Renal cortical epithelial cell (primary cell): ENCODE measurements around the gene SYNC. TPM values are rescaled to one million over a fixed set of nuclear protein-coding genes. Genes with fewer than 3 reads are reported as not detected.

ENCODE experiments used
- DNase-seq: peaks from one replicate; pipeline ENCODE4 v3.0.0-alpha.2; 2011; ENCODE audit warnings: low read depth
- total RNA-seq: library from RNA; depleted of rRNA; stranded (reverse); fragments of >200 nt; gene quantifications from 2 replicates; pipeline ENCODE4 v1.2.3, GENCODE V29; 2014

The SYNC gene
- 53.7 and 68.7 TPM in 2 replicates for total RNA-seq

DNA sequence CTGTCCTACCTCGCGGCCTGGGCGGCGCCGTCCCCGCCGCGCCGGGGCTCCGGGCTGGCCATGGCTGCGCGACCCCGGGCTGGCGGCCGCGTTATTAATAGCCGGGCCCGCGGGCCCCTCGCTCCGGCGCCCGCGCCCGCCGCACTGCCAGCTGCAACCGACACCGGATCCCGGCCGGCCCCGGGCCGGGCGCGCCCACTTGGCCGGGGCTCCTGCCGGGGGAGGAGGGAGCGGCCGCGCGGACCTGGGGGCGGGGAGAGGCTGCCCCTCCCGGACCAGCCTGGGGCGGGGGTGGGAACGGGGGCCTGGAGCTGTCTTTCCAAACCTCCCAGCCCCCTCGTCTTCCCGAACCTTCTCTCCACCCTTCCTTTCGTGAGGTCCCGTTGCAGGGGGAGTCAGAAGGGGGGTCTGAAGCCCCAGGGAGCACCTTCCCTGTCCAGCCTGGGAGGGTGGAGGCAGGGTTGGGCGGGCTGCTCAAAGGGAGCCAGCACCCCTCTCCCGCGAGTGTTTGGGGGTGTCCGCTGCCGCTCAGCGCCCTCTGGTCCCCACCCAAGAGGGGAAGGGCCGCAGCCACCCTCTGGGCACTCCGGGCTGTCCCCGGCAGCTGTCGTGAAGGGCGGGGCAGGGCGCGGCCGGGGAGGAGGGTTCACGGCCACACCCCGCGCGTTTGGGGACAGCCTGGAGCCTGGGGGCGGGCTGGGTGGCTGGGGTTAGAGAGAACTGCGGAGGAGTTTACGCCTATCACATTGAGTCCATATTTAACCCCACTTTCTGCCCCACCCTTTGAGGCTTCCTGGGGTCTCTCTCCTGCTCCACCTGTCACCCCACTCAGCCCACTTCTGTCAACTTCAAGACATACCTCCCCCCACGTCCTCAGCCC lies at the start of gene SYNC:
SYNC (minus strand) TSS at position 172 of the 880 bp plus-strand sequence; CDS start at position 62, 110 bp downstream.
- no peak for DNase-seq

DNA sequence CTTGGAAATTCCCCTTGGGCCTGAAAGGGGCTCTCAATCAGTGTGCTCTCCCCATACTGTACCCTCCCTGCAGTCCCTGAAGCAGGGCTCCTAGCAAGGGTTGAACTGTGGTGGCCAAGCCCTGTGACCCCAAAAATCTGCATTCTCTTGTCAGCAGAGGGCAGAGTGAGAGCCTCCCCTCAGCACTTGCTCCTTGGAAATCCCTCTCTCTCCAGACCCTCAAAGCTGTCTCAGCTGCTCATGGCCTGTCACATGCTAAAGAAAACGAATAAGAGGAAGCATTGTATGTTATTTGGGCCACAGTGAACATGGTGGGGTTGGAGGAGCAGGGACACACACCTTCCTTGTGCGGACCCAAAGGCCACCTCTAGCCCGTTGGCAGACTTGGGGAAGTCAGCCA lies 47.2 kb upstream of the SYNC start:
- DNase-seq: no peak

DNA sequence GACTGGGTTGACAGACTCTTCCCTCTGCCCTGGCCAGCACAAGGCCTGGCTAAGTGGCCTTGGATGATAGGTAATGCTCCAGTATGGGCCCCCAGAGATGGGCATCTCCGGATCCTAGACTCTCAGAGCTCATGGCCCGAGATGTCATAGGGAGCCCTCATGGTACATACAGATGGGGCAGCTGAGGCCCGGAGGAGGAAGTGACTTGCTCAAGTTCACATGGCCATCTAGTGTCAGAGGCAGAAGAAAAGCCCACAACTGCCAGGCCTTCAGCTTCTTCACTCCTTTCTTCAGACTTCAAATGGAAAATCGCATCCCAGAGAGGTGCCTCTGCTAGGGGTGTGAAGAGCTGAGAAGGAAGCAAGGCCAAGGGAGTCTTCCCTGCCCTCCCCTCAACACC lies 46.8 kb upstream of the SYNC start:
- no peak for DNase-seq

DNA sequence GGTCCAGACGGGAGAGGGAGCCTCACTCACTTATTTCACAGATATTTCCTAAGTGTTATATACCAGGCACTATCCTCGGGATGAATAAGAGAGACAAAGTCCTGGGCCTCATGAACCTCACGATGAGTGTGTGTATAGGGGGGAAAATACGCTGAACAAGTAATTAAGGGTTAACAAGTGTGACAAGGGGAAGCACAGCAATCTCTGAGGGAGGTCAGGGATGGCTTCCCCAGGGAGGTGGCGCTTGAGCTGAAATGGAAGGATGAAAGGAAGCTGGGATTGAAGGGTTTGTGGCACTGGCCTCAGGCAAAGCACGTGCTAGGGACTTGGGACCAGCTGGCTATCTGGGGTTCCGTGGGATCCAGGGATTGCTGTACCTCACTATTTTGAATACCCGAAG lies 46.4 kb upstream of the SYNC start:
- DNase-seq: no peak

DNA sequence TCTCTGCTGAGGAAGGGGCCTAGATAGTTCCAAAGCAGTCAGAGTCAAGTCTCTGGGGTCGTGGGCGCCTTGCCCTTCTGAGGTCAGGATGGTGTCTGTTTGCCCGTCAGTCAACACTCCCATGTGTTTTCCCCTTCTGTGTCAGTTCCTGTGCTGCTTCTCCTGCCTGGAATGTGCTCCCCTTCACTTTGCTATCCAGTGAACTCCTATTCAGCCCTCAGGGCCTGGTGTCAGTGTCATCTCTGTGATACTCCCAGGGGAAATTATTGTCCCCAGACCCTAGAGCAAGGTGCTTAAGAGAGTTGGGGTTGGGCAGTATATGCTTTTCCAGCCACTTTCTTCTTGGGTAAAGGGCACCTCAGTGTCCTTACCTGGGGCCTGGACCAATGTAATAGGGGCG lies 45.8 kb upstream of the SYNC start:
- no peak for DNase-seq

DNA sequence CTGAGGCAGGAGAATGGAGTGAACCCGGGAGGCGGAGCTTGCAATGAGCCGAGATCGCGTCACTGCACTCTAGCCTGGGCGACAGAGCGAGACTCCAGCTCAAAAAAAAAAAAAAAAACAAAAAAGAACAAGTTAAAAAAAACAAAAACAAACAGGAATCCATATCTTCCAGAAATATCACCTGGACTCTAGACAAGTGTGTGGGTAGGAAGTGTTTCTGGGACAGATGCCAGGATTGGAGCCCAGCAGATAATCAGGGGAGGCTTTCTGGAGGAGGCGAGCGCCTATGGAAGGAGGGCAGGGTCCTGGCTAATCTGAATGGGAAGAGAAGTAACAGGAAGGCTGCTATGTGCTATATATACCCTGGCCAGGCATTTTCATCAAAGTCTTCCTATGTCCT lies 43.6 kb upstream of the SYNC start:
- no peak for DNase-seq

DNA sequence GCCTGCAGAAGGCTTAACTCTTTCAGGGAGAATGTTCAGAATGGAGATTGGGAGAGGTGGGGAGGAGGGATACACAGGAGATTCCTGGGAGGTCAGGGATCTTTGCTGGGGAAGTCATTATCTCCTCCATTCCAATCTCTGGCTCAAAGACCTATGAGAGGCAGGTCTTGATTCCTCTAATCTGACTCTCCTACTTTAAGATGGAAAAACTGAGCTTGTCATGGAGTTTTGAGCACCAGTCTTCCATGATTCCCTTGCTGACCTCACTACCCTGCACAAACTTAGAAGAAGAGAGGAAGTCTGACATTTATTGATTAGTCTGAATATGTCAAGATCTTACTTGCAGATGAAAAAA lies 41.5 kb upstream of the SYNC start:
- DNase-seq: peak; percentile 36

DNA sequence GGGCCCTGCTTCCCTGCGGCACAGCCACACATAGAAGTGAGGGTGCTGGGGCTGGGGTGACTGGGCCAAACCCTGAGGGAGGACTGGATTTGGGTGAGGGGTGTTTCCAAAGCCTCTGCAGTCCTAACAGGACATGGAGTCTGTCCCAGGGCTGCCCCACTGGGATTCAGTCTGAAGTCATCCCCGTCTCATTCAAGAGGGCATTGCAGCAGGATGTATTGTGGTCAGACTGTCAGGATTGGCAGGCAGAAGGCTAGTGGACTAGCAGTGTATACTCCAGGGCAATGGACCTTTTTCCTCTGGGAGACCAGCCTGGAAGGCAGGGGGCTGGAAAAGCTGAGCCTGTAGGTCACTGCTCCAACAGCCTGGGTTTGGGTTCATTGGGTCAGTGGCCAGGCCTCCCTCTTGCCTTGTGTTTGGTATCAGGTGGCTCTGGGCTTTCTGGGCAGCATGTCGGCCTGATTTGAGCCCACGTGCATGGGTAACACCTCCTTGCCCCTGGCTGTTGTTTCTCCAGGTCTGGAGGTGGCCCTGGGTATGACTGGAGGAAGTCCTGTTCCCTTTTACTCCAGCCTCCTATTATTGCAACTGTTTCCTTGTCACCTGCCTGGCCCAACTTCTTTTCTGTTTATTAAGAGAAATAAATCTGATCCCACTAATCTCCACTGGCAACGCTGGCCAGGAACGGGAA lies 41.0 kb upstream of the SYNC start:
- DNase-seq: peak; percentile 40

DNA sequence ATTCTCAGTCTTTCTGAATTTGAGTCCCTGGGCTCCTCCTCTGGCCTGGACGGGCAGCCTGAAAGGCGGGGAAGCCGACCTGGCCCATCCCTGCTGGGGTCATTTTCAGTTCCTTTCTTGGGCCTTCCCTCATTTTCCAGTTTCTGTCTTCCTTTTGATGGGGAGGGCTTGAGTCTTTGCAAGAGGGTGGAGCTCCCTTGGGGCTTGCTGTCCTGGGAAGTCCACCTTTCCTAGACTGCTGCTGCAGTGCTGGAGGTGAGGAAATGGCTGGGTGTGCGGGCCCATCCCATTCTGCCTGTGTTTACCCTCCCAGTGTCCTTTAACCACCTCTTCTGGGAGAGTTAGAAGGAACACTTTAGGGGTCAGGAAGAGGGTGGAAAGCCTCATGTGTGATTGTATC lies 40.4 kb upstream of the SYNC start:
- DNase-seq: no peak

DNA sequence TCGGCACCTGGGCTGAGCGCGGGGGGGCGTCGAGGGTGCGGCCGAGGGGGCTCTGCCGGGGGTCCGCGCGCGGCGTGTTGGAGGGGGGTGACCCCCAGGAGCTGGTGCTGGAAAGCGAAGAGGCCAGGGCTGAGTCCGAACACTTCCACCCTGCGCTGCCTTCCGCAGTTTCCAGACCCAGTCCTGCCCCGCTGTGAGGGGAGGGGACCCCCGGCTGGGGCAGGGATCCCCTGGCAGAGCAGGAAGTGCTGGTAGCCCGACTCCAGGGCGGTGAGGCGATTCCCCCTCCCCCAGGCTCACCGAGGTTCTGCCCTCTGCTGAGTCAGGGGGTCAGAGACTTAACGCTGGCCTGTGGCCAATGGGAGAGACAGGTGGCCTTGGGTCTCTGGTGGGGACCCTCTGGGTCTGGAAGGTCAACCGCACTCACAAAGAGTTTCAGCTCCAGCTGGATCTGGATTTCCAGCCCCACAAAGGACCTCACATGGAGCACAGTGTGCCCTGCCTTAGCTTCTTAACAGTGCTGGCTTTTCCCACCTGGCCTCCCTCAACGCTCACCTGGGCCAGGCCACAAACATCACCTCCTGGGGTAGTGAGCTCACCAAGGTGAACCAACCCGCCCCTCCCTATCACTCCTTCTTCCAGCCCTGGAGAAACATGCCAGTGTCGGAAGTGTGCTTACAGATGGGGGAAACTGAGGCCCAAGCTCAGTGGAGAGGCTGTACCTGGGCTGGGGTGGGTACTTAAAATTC lies 39.8 kb upstream of the SYNC start:
- DNase-seq: no peak

DNA sequence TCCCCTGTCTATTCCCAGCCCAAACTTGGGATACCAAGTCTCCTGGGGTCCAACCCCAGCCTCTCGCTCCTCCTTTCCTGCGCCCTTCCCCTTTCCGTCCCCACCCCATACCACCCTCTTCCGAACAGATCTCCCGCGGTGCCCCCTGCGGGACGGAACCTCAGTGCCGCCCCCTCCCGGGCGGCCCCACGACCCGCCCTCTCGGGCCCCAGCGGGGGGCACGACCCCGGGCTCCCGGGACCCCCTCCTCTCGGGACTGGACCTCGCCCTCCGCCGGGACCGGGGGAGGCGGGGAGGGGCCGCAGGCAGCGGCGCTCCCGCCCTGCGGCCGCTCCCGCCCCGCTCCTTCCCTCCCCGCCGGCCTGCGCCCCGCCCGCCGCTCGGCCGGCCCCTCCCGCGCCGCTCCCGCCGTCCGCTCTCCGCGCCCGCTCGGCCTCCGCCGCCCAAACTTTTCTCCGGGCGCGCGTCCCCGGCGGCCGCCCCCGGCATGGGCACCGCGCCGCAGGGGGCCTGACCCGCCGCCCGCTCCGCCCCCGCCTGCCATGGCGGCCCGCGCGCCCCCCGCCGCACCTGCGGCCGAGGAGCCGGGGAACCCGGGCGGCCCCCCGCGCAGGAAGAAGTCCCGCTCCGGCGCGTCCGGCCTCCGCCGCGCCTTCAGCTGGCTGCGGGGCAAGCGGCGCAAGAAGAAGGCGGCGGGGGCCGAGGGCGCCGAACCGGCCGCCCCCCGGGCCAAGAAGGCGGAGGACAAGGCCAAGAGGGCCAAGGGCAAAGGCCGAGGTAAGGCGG lies 39.0 kb upstream of the SYNC start:
- no peak for DNase-seq

DNA sequence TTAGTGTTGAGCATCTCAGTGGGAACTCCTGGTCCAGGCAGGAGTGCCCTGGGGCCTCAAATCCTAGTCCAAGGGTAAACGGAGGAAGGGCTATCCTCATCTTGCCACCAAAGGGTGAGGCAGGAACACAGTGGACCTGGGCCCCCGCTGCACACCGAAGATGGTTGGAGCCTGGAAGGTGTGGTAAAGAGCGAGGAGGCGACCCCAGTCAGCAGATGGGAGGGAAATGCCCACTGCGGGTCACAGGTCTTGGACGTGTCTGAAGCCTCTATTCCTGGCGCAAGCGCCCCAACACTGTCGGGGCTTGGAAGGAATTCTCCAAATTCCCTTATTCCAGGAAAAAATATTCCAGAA lies 38.5 kb upstream of the SYNC start:
- no peak for DNase-seq

DNA sequence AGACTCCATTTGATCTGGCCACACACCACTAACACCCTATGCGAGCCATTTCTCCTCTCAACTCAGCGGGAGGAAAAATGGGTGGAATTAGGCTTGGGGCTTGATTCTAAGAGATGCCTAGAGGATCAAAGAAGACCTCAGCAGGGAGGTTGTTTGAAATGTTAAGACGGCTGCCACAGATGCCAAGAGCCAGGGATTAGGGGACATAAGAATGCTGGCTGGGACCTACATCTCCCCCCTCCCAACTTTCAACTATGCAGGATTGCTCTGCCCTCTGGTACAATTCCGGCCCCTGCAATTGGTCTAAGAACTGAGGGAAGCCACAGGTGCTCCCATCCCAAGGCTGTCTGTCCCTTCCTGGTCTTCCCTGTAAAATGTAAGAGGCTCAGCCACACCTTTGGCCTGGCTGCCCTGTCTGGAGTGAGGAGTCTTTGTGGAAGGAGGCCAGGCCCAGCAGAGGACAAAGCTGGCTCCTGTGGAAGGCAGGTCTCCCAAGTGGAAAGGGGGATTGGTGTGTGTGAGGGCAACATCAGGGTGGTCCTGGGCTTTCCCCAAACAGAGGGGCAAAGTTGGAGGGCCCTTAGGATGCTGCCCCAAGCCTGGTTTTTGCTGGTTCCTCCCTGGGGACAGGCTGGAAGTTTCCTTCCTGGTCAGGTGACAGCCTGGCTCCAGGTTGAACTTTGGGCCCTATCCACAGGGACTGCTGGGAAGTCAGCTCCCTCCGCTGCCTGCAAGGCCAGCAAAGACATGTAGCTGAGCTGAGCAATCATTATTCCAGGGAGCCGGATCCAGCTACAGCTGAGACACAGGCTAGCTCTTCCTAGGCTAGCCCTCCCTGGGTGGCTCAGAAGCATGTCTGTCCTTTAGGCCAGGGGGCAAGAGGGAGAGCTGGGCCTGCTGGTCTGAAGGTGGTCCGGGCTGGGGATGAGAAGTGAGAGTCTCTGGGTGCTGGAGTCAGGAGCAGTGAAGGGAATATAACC lies 34.5 kb upstream of the SYNC start:
- no peak for DNase-seq

DNA sequence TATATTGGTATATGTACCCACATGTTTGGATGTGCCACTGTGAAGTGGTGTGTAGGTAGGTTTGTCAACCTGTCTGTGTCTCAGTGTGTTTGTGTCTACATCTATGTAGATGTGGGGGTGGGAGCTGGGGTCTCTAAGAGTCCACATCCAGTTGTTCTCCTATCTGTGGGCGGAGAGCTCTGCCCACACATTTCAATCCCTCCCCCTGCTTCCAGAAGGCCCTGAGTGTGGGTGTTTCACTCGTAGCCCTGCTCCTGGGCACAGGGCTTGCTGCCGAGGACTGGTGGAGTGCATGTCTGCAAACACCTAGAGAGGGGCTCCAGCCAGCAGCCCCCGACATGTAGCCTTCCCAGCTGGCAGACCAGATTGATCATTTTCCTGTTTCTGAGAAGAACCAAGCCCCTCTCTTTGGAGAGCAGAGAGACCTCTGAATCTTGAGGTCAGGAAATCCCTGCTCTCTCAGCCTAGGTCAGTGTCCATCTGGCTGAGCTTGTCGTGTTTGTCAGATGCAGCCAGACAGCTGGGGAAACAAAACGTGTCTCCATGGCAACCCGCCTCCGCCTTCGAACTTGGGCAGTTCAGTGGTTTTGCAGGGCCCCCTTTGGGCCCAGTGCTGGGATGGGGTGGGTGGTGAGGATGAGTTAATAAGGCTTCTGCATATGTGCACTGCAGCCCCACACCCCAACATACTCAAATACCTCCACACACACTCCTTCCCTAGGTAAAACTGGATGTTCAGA lies 31.2 kb upstream of the SYNC start:
- no peak for DNase-seq

DNA sequence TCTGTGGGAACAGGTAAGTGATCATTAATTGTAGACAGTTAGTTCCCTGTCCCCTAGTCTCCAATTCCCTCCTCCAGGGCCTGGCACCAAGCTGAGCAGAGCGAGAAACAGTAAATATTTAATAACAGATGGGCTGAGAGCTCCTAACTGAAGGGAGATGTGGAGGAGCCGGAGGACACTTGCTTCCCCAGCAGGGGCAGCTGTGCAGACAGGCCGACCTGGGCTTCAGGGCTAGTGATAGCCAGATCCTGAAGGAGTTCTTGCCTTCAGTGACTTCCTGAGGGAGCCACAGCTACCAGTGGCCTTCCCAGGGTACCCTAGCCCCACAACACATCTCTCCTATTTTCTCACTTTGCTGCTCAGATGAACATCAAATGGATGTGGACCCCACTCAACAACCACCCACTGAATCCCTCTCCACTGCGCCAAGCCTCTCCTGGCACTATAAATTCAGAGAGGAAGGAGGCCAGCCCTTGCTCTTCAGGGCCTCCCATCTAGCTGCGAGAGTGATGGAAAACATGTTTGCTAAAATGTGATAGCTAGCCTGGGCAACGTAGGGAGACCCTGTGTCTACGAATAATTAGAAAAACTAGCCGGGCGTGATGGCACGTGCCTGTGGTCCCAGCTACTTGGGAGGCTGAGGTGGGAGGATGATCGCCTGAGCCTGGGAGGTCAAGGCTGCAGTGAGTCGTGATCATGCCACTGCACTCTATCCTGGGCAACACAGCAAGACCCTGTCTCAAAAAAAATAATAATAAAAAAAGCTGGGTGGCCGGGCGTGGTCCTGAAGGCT lies 26.9 kb upstream of the SYNC start:
- DNase-seq: no peak

DNA sequence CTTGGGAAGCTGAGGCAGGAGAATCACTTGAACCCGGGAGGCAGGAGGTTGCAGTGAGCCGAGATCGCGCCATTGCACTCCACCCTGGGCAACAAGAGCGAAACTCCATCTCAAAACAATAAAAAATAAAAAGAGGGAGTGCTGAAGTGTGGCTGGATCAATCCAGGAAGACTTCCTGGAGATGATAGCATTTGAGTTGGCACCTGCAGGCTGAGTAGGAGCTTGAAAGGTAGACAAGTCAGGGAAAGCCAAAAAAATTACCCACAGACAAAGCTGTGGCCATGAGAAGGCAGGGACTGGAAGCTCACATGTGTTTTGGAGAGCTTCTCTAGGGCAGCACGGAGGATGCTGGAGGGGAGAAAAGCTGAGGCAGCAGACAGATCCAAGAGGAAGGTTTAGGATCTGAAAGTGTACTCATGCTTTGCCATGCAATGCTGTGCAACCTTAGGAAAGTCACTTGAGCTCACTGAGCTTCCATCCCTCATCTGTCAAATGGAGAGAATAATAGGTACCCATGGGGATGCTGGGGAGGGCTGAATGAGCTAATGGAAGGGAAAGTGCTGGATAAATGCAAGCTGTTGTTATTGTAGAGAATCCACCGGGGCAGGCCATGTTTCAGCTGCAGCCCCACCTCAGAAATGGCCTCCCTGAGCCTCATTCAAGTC lies 26.0 kb upstream of the SYNC start:
- no peak for DNase-seq

DNA sequence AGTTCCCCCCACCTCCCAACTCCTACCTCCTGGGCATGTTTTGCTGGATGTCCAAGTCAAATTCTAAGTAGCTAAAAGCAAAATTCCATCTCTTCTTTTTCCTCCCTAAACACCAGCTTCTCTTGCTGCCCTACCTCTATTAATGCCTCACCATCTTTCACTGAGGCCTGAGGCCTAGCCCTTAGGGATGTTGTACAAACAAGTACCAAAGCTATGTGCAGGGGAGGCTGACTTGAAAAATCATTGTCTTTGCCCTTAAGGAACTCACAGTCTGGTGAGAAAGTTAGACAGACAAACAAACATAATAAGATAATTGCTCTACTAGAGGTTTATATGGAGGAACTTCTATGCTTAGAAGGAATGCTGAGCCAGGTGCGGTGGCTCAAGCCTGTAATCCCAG lies 25.3 kb upstream of the SYNC start:
- DNase-seq: no peak

DNA sequence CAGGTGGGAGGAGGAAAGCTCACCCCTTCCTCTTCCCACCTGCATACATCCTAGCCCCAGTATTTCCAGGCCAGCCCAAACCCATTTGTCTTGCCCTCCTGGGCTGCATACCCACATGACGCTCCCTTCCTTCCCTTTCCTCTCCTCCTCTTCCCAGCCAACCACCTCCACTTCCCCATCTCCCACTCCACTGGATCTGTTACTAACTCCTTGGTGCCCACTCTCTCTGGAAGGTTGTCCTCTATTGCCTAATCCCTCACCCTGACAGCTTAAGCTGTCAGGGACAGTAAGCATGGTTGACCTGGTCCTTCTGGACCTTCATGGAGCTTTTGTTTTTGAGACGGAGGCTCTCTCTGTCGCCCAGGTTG lies 23.0 kb upstream of the SYNC start:
- no peak for DNase-seq
